HG03558 (cell line): ENCODE data around the gene CTXND2.
"Not testable (repeated sequence)": the region's sequence is repeated elsewhere in the genome, so short reads cannot be mapped to it uniquely, and the experiment has no call there.

Source experiments
- ATAC-seq: cut with Tn5 transposase; IDR thresholded peaks from one replicate; pipeline ENCODE4 v1.9.1; 2021; ENCODE audit warnings: moderate number of reproducible peaks; ENCODE audit not compliant: unreplicated experiment; ENCODE audit errors: extremely low read depth

The CTXND2 gene

GRCh38 chr1:150887018-150887417 is at the start of gene CTXND2:
TSS of gene CTXND2 (plus strand) at chr1:150887136. CDS start at chr1:150912315, 25,179 bp downstream.
- no peak for ATAC-seq

GRCh38 chr1:150840850-150841249 is 46.1 kb upstream of the CTXND2 start:
- not testable (repeated sequence) for ATAC-seq

- ATAC-seq = no peak
Measured at GRCh38 chr1:150841626-150842025, 45.3 kb upstream of the CTXND2 start.

GRCh38 chr1:150842343-150842742 is 44.6 kb upstream of the CTXND2 start:
- no peak for ATAC-seq

GRCh38 chr1:150842964-150843363 is 44.0 kb upstream of the CTXND2 start:
- no peak for ATAC-seq

GRCh38 chr1:150843474-150843873 is 43.5 kb upstream of the CTXND2 start:
- ATAC-seq = no peak

GRCh38 chr1:150846473-150847146 is 40.3 kb upstream of the CTXND2 start:
- no peak for ATAC-seq

GRCh38 chr1:150850801-150851362 is 36.1 kb upstream of the CTXND2 start:
- ATAC-seq = not testable (repeated sequence)

- not testable (repeated sequence) for ATAC-seq
Measured at GRCh38 chr1:150852734-150853133, 34.2 kb upstream of the CTXND2 start.

GRCh38 chr1:150863724-150864123 is 23.2 kb upstream of the CTXND2 start:
- no peak for ATAC-seq

- ATAC-seq = not testable (repeated sequence)
Measured at GRCh38 chr1:150864200-150864599, 22.7 kb upstream of the CTXND2 start.

- no peak for ATAC-seq
Measured at GRCh38 chr1:150869683-150870082, 17.3 kb upstream of the CTXND2 start.

- ATAC-seq = no peak
Measured at GRCh38 chr1:150872572-150872971, 14.4 kb upstream of the CTXND2 start.

GRCh38 chr1:150873521-150873920 is 13.4 kb upstream of the CTXND2 start:
- ATAC-seq = no peak

GRCh38 chr1:150874455-150875196 is 12.3 kb upstream of the CTXND2 start:
- ATAC-seq = no peak

- no peak for ATAC-seq
Measured at GRCh38 chr1:150875197-150876118, 11.5 kb upstream of the CTXND2 start.

GRCh38 chr1:150876119-150876454 is 10.8 kb upstream of the CTXND2 start:
- no peak for ATAC-seq

GRCh38 chr1:150878931-150879330 is 8.0 kb upstream of the CTXND2 start:
- not testable (repeated sequence) for ATAC-seq

- ATAC-seq = no peak
Measured at GRCh38 chr1:150881331-150882070, 5.4 kb upstream of the CTXND2 start.

GRCh38 chr1:150883121-150883520 is 3.8 kb upstream of the CTXND2 start:
- not testable (repeated sequence) for ATAC-seq
